Naive thymus-derived CD4-positive, alpha-beta T cell (primary cell): ENCODE data around the gene PSMD3. TPM values are rescaled to one million over a fixed set of nuclear protein-coding genes. Genes with fewer than 3 reads are reported as not detected.
"Not testable (repeated sequence)": the region's sequence is repeated elsewhere in the genome, so short reads cannot be mapped to it uniquely, and the experiment has no call there.

Source experiments
- ATAC-seq: fragments of 150-1000 bp; cut with Tn5 transposase; 2 replicates; pipeline ENCODE4 v1.10.0; 2021; ENCODE audit warnings: mild to moderate bottlenecking, moderate library complexity
- CTCF ChIA-PET: fragments of 350-600 bp; sonication (Branson Sonifier 250); formaldehyde crosslinking; loops from one replicate; lab custom pipeline; 2021; ENCODE audit warnings: antibody characterized with exemption; lab: Charles Lee
- POLR2A ChIA-PET: fragments of 350-600 bp; sonication (Branson Sonifier 250); formaldehyde crosslinking; loops from one replicate; lab custom pipeline; 2021; ENCODE audit warnings: antibody characterized with exemption, inconsistent platforms; lab: Charles Lee
- DNase-seq, 9 donors: peaks; one replicate each; pipeline versions ENCODE4 v3.0.0 to v3.0.0-alpha.2; 2020 to 2022; ENCODE audit warnings: mixed read lengths in 1 of 9
- H3K27ac ChIP-seq: one replicate; pipeline ENCODE4 v1.7.0; 2013; ENCODE audit warnings: mild to moderate bottlenecking, low read depth, low read length, moderate library complexity
- H3K27me3 ChIP-seq, 2 donors: one replicate each; pipeline ENCODE4 v1.7.0; 2013; ENCODE audit warnings: low read length in 2 of 2, mild to moderate bottlenecking in 2 of 2, moderate library complexity in 2 of 2; ENCODE audit not compliant: control insufficient read depth in 2 of 2, insufficient read depth in 2 of 2
- H3K36me3 ChIP-seq, 3 experiments: 1 replicate in 2 of 3; 2 replicates in 1 of 3; pipeline ENCODE4 v1.7.0; 2013; ENCODE audit warnings: low read length in 3 of 3, mild to moderate bottlenecking in 3 of 3, moderate library complexity in 1 of 3; ENCODE audit not compliant: insufficient read depth in 3 of 3, control insufficient read depth in 2 of 3
- H3K4me1 ChIP-seq, 2 donors: one replicate each; pipeline ENCODE4 v1.7.0; 2013; ENCODE audit warnings: low read length in 2 of 2, mild to moderate bottlenecking in 2 of 2, moderate library complexity in 1 of 2; ENCODE audit not compliant: control insufficient read depth in 2 of 2, insufficient read depth in 2 of 2
- H3K4me3 ChIP-seq: 2 replicates; pipeline ENCODE4 v1.7.0; 2013; ENCODE audit warnings: mild to moderate bottlenecking, low read length
- H3K9me3 ChIP-seq, 3 experiments: 1 replicate in 2 of 3; 2 replicates in 1 of 3; pipeline ENCODE4 v1.7.0; 2013; ENCODE audit warnings: low read length in 3 of 3; ENCODE audit not compliant: control insufficient read depth in 2 of 3
- H3K27ac Mint-ChIP-seq, 9 donors: one replicate each; pipeline ENCODE4 v1.8.0; 2020 to 2022; ENCODE audit warnings: mixed read lengths in 9 of 9, mild to moderate bottlenecking in 8 of 9, moderate library complexity in 5 of 9, inconsistent platforms in 2 of 9
- H3K27me3 Mint-ChIP-seq, 5 donors: one replicate each; pipeline ENCODE4 v1.8.0; 2021 to 2022; ENCODE audit warnings: mixed read lengths in 5 of 5, mild to moderate bottlenecking in 1 of 5
- H3K36me3 Mint-ChIP-seq, 5 donors: one replicate each; pipeline ENCODE4 v1.8.0; 2020 to 2022; ENCODE audit warnings: mixed read lengths in 5 of 5, mild to moderate bottlenecking in 3 of 5, inconsistent platforms in 1 of 5
- H3K4me1 Mint-ChIP-seq, 7 donors: one replicate each; pipeline ENCODE4 v1.8.0; 2020 to 2022; ENCODE audit warnings: mixed read lengths in 7 of 7, mild to moderate bottlenecking in 3 of 7, inconsistent platforms in 1 of 7
- H3K4me3 Mint-ChIP-seq, 10 donors: one replicate each; pipeline ENCODE4 v1.8.0; 2020 to 2022; ENCODE audit warnings: mild to moderate bottlenecking in 10 of 10, mixed read lengths in 10 of 10, moderate library complexity in 6 of 10, inconsistent platforms in 2 of 10
- H3K9me3 Mint-ChIP-seq, 11 donors: one replicate each; pipeline ENCODE4 v1.8.0; 2020 to 2022; ENCODE audit warnings: mixed read lengths in 11 of 11, mild to moderate bottlenecking in 4 of 11, inconsistent platforms in 1 of 11, moderate library complexity in 1 of 11
- intact Hi-C, 2 donors: fragments of 100-400 bp; cut with micrococcal nuclease; formaldehyde crosslinking; loops; one replicate each; pipeline ENCODE4 v1.15.1; 2023
- polyA plus RNA-seq, 2 donors: library from polyadenylated mRNA; unstranded; fragments of 300-500 nt; fragmentation: Illumina TruSeq; gene quantifications; one replicate each; pipeline ENCODE4 v1.2.3, GENCODE V29; 2021
- total RNA-seq, 6 experiments: library from RNA in 5 of 6; stranded (reverse) in 5 of 6; gene quantifications; 1 replicate in 5 of 6; 2 replicates in 1 of 6; pipeline ENCODE4 v1.2.3 and lab custom pipeline; 2021 to 2026

PSMD3 gene
- total and polyA plus RNA-seq, 7 experiments from 2014 or later = 44.6 to 111 (median 66.5) TPM

DNA sequence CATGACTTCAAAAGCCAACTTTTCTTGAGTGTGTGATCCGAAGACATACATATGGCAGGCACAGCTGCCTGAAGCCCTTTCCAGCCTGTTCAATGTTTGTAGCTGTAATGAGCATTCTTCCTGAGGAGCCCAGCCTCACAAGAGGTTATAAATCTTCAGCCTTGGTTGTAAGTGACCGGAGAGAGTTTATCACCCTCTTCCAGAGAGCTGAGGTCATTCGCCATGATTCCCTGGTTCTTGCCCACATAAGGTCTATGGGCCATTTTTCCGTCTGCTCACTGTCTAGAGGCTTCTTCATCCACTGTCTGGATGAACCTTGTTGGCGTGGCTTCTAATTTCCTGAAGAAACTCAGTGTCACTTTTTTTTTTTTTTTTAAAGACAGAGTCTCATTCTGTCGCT, 24.9 kb downstream of the PSMD3 start:
- intact Hi-C loops = no loop called here
- ChIA-PET CTCF (interaction anchor here (0.6 to 1.1 kb wide), 2 partner anchors 8 to 21 kb away, joined by 3 to 4 read pairs; no protein-coding TSS in a partner anchor), POLR2A (interaction anchor here (0.6 to 0.7 kb wide), 4 partner anchors 12 to 543 kb away, joined by 3 to 4 read pairs (median 4); no protein-coding TSS in a partner anchor)
- peaks cover 0 to 7% of the 10 kb centered on the region in 2 donors for H3K4me1 ChIP-seq
- Mint-ChIP-seq H3K27me3 (peaks cover 0 to 8% (median 0%) of the 10 kb centered on the region in 5 donors), H3K4me1 (peaks cover 0 to 8% (median 8%) of the 10 kb centered on the region in 7 donors), H3K9me3 (no peaks in the 10 kb centered on the region), H3K36me3 (no peaks in the 10 kb centered on the region), H3K27ac (no peak overlapping the region), H3K4me3 (no peak overlapping the region)
- no peak for ATAC-seq
- no peaks in the 10 kb centered on the region for H3K27me3 ChIP-seq
- no peaks in the 10 kb centered on the region for H3K36me3 ChIP-seq
- DNase-seq = no peak
- no peaks in the 10 kb centered on the region for H3K9me3 ChIP-seq
- H3K4me3 ChIP-seq = no peak overlapping the region
- H3K27ac ChIP-seq = no peak overlapping the region

DNA sequence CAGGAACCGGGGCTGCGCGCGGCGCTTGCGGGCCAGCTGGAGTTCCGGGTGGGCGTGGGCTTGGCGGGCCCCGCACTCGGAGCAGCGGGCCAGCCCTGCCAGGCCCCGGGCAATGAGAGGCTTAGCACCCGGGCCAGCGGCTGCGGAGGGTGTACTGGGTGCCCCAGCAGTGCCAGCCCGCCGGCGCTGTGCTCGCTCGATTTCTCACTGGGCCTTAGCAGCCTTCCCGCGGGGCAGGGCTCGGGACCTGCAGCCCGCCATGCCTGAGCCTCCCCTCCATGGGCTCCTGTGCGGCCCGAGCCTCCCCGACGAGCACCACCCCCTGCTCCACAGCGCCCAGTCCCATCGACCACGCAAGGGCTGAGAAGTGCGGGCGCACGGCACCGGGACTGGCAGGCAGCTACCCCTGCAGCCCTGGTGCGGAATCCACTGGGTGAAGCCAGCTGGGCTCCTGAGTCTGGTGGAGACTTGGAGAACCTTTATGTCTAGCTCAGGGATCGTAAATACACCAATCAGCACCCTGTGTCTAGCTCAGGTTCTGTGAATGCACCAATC, 30.4 kb downstream of the PSMD3 start:
- ATAC-seq, H3K9me3 Mint-ChIP-seq, H3K9me3 ChIP-seq, H3K27me3 Mint-ChIP-seq, H3K4me1 ChIP-seq, DNase-seq, H3K4me3 ChIP-seq, H3K36me3 Mint-ChIP-seq, H3K27me3 ChIP-seq, H3K27ac ChIP-seq, H3K27ac Mint-ChIP-seq, intact Hi-C loops, H3K4me3 Mint-ChIP-seq, H3K36me3 ChIP-seq: not testable (repeated sequence)
- ChIA-PET CTCF (interaction anchor here (0.7 to 8.2 kb wide), 5 partner anchors 15 to 208 kb away, joined by 3 to 85 read pairs (median 4); no protein-coding TSS in a partner anchor), POLR2A (interaction anchor here (1.0 kb wide), 1 partner anchor 71 kb away, joined by 3 read pairs; no protein-coding TSS in a partner anchor)
- H3K4me1 Mint-ChIP-seq = peaks cover 0 to 13% (median 10%) of the 10 kb centered on the region in 7 donors

DNA sequence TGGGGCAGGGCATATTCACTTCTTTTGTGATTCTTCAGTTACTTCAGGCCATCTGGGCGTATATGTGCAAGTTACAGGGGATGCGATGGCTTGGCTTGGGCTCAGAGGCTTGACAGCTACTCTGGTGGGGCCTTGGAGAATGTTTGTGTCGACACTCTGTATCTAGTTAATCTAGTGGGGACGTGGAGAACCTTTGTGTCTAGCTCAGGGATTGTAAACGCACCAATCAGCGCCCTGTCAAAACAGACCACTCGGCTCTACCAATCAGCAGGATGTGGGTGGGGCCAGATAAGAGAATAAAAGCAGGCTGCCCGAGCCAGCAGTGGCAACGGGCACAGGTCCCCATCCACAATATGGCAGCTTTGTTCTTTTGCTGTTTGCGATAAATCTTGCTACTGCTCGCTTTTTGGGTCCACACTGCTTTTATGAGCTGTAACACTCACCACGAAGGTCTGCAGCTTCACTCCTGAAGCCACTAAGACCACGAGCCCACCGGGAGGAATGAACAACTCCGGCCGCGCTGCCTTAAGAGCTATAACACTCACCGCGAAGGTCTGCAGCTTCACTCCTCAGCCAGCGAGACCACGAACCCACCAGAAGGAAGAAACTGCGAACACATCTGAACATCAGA, 31.5 kb downstream of the PSMD3 start:
- peak overlapping the region in 1 of 9 donors; percentile 34 for H3K27ac Mint-ChIP-seq
- CTCF ChIA-PET = interaction anchor here (0.6 to 8.2 kb wide), 9 partner anchors 14 to 521 kb away, joined by 3 to 85 read pairs (median 5); no protein-coding TSS in a partner anchor

DNA sequence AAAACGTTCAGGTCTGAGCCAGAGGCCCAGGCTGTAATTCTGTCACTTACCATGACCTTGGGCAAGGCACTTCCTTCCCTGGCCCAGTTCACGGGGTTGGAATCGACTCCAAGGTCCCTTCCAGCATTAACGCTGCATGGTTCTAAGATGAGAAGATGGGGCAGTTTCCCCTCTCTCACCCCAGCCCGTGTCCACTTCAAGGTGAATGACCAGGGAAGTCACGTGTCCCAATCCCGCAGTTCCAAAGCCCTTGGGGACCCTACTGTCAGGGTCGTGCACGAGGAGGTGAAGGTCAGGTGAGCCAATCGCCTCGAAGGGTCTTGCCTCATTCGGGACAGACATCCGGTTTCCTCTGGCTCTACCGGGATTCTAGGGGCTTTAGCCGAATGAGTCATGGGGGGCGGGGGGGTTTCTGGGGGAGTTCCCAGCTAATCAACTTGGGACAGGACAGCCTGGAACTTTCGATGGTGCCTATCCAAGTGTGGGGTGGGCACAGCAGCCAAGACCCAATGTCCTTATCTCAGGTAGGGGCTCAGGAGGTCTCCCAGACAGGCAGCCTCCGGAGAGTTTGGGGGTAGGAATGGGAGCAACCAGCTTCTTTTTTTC, 33.9 kb downstream of the PSMD3 start:
- H3K9me3 Mint-ChIP-seq = no peaks in the 10 kb centered on the region
- H3K27me3 Mint-ChIP-seq = peaks cover 0 to 6% (median 0%) of the 10 kb centered on the region in 5 donors
- H3K4me1 Mint-ChIP-seq = peaks cover 0 to 13% (median 10%) of the 10 kb centered on the region in 7 donors
- Histone ChIP-seq H3K9me3 (no peaks in the 10 kb centered on the region), H3K27ac (no peak overlapping the region), H3K4me1 (peaks cover 0 to 7% of the 10 kb centered on the region in 2 donors), H3K4me3 (no peak overlapping the region), H3K27me3 (no peaks in the 10 kb centered on the region), H3K36me3 (peaks cover 0 to 17% (median 0%) of the 10 kb centered on the region in 3 experiments)
- peaks cover 4 to 6% (median 5%) of the 10 kb centered on the region in 5 donors for H3K36me3 Mint-ChIP-seq
- H3K4me3 Mint-ChIP-seq = no peak overlapping the region
- intact Hi-C loops = no loop called here
- ATAC-seq (no peak), DNase-seq (no peak)
- POLR2A ChIA-PET = interaction anchor here (0.8 kb wide), 1 partner anchor 70 kb away, joined by 3 read pairs; no protein-coding TSS in a partner anchor
- CTCF ChIA-PET = interaction anchor here (0.7 to 8.2 kb wide), 9 partner anchors 12 to 180 kb away, joined by 3 to 85 read pairs (median 5); no protein-coding TSS in a partner anchor
- no peak overlapping the region for H3K27ac Mint-ChIP-seq

More for the DNA sequence above, 31.5 kb downstream of the PSMD3 start:
- DNase-seq, H3K27me3 ChIP-seq, ATAC-seq, H3K4me3 Mint-ChIP-seq, H3K4me1 ChIP-seq, H3K36me3 Mint-ChIP-seq, H3K4me3 ChIP-seq, H3K27ac ChIP-seq, H3K27me3 Mint-ChIP-seq, H3K9me3 Mint-ChIP-seq, H3K36me3 ChIP-seq, H3K9me3 ChIP-seq: not testable (repeated sequence)
- POLR2A ChIA-PET = interaction anchor here (0.6 to 2.1 kb wide), 4 partner anchors 15 to 692 kb away, joined by 3 to 6 read pairs (median 3); no protein-coding TSS in a partner anchor
- H3K4me1 Mint-ChIP-seq = peaks cover 0 to 13% (median 10%) of the 10 kb centered on the region in 7 donors
- intact Hi-C loops = loop anchor here (2.0 kb wide), 2 partner anchors 43 to 101 kb away; partner anchors contain the start of gene MED24 (in 1 of the 2)

DNA sequence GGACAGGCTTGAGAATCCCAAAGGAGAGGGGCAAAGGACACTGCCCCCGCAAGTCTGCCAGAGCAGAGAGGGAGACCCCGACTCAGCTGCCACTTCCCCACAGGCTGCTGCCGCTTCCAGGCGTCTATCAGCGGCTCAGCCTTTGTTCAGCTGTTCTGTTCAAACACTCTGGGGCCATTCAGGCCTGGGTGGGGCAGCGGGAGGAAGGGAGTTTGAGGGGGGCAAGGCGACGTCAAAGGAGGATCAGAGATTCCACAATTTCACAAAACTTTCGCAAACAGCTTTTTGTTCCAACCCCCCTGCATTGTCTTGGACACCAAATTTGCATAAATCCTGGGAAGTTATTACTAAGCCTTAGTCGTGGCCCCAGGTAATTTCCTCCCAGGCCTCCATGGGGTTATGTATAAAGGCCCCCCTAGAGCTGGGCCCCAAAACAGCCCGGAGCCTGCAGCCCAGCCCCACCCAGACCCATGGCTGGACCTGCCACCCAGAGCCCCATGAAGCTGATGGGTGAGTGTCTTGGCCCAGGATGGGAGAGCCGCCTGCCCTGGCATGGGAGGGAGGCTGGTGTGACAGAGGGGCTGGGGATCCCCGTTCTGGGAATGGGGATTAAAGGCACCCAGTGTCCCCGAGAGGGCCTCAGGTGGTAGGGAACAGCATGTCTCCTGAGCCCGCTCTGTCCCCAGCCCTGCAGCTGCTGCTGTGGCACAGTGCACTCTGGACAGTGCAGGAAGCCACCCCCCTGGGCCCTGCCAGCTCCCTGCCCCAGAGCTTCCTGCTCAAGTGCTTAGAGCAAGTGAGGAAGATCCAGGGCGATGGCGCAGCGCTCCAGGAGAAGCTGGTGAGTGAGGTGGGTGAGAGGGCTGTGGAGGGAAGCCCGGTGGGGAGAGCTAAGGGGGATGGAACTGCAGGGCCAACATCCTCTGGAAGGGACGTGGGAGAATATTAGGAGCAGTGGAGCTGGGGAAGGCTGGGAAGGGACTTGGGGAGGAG, 34.7 kb downstream of the PSMD3 start, which contains the start of gene CSF3:
Gene CSF3, plus strand, starts transcription at position 436 of the 993 bp plus-strand sequence. Its CDS starts 35 bp downstream, at position 471.
- no peaks in the 10 kb centered on the region for H3K9me3 Mint-ChIP-seq
- no peak within 1 kb of the TSS for H3K27ac ChIP-seq
- H3K36me3 ChIP-seq = peaks cover 0 to 25% (median 0%) of the 10 kb centered on the region in 3 experiments
- CTCF ChIA-PET = interaction anchor here (0.8 to 8.2 kb wide), 9 partner anchors 11 to 177 kb away, joined by 3 to 85 read pairs (median 7); no protein-coding TSS in a partner anchor
- H3K27me3 ChIP-seq = no peaks in the 10 kb centered on the region
- ATAC-seq (no peak), DNase-seq (no peak)
- H3K27me3 Mint-ChIP-seq = peaks cover 0 to 6% (median 0%) of the 10 kb centered on the region in 5 donors
- H3K36me3 Mint-ChIP-seq = peaks cover 4 to 9% (median 5%) of the 10 kb centered on the region in 5 donors
- intact Hi-C loops = no loop called here
- peaks cover 0 to 8% (median 7%) of the 10 kb centered on the region in 7 donors for H3K4me1 Mint-ChIP-seq
- H3K4me3 ChIP-seq = no peak within 1 kb of the TSS
- H3K9me3 ChIP-seq = no peaks in the 10 kb centered on the region
- no peak within 1 kb of the TSS for H3K27ac Mint-ChIP-seq
- peaks cover 0 to 3% of the 10 kb centered on the region in 2 donors for H3K4me1 ChIP-seq
- no peak within 1 kb of the TSS for H3K4me3 Mint-ChIP-seq
- POLR2A ChIA-PET = interaction anchor here (0.8 to 1.3 kb wide), 2 partner anchors 48 to 69 kb away, joined by 3 read pairs; partner anchors contain the start of gene THRA
